Glutamatergic neuron (in vitro differentiated cells): ENCODE results near the gene GNAT3. TPM values are rescaled to one million over a fixed set of nuclear protein-coding genes. Genes with fewer than 3 reads are reported as not detected.
A peak's percentile ranks its signal among the peaks of the same experiment; 100 is the strongest.

Experiments
- DNase-seq: peaks from one replicate; pipeline ENCODE4 v3.0.0; 2022
- H3K27ac Mint-ChIP-seq: one replicate; pipeline ENCODE4 v1.8.0; 2020; ENCODE audit warnings: mild to moderate bottlenecking, mixed read lengths, inconsistent platforms; ENCODE audit not compliant: unreplicated experiment
- H3K27me3 Mint-ChIP-seq: one replicate; pipeline ENCODE4 v1.8.0; 2020; ENCODE audit warnings: mild to moderate bottlenecking, moderate library complexity, mixed read lengths, inconsistent platforms; ENCODE audit not compliant: unreplicated experiment
- H3K36me3 Mint-ChIP-seq: one replicate; pipeline ENCODE4 v1.8.0; 2020; ENCODE audit warnings: mild to moderate bottlenecking, mixed read lengths, inconsistent platforms; ENCODE audit not compliant: unreplicated experiment
- H3K4me1 Mint-ChIP-seq: one replicate; pipeline ENCODE4 v1.8.0; 2020; ENCODE audit warnings: mild to moderate bottlenecking, low read depth, mixed read lengths, inconsistent platforms; ENCODE audit not compliant: unreplicated experiment
- H3K4me3 Mint-ChIP-seq: one replicate; pipeline ENCODE4 v1.8.0; 2020; ENCODE audit warnings: mild to moderate bottlenecking, mixed read lengths, inconsistent platforms; ENCODE audit not compliant: unreplicated experiment
- H3K9me3 Mint-ChIP-seq: one replicate; pipeline ENCODE4 v1.8.0; 2020; ENCODE audit warnings: mild to moderate bottlenecking, moderate library complexity, mixed read lengths, inconsistent platforms; ENCODE audit not compliant: unreplicated experiment
- CTCF ChIP-seq: fragments of 200-600 bp; sonication (generic); IDR thresholded peaks from one replicate; pipeline ENCODE4 v1.5.0; 2021; ENCODE audit not compliant: partially characterized antibody, unreplicated experiment
- total RNA-seq: library from RNA; stranded (reverse); fragmentation: NEBNext Ultra II Directional; extraction: Animal tissue kit (Norgen Biotek cat#: 25700); gene quantifications from one replicate; pipeline ENCODE4 v1.2.1, GENCODE V29; 2021; ENCODE audit not compliant: unreplicated experiment

GNAT3 gene
- total RNA-seq, 1 donor from 2014 or later: 2.0 TPM

- Mint-ChIP-seq H3K4me1 (peaks cover 27% of the 10 kb centered on the region), H3K9me3 (no peaks in the 10 kb centered on the region), H3K27me3 (no peaks in the 10 kb centered on the region), H3K36me3 (no peaks in the 10 kb centered on the region), H3K4me3 (no peak overlapping the region), H3K27ac (peak overlapping the region; percentile 29)
- DNase-seq: no peak
- no peak for TF ChIP-seq CTCF
Measured at GRCh38 chr7:80472491-80473200, 39.2 kb downstream of the GNAT3 start.

DNA sequence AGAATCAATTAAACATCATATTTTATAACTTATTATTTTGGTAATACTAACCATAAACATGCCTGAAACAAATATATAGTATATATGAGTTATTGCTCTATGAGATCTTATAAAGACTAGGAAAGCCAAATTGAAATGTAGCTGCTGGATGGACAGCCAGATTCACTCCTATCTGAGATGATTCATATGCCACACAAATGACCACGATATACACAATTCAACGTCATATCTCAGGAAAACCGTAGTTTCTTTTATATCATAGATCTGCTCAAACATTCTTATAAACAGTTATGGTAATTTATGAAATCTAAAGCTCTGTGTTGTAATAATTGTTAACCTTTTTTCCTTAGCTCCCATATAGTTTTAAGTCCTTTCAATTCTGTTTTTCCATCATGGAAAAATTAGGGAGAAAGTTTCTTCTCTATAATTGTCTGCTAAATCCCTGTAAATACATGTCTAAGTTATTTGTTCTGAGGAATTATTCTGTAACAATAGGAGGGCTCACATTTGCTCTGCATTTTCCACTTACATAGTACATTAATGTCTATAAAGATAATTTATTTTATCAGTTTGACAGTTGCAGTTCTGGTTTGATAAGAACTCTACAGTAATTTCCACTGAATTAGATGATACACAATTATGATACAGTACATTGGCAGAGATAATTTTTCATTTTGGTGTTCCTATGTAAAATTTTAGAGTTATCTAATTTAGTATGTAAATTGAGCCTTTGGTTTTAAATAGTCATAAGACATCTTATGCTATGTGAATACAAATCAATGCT lies 42.7 kb downstream of the GNAT3 start:
- H3K27me3 Mint-ChIP-seq: no peaks in the 10 kb centered on the region
- H3K4me1 Mint-ChIP-seq: peaks cover 28% of the 10 kb centered on the region
- H3K9me3 Mint-ChIP-seq: no peaks in the 10 kb centered on the region
- H3K36me3 Mint-ChIP-seq: no peaks in the 10 kb centered on the region
- DNase-seq: no peak
- H3K27ac Mint-ChIP-seq: no peak overlapping the region
- no peak overlapping the region for H3K4me3 Mint-ChIP-seq
- no peak for TF ChIP-seq CTCF

DNA sequence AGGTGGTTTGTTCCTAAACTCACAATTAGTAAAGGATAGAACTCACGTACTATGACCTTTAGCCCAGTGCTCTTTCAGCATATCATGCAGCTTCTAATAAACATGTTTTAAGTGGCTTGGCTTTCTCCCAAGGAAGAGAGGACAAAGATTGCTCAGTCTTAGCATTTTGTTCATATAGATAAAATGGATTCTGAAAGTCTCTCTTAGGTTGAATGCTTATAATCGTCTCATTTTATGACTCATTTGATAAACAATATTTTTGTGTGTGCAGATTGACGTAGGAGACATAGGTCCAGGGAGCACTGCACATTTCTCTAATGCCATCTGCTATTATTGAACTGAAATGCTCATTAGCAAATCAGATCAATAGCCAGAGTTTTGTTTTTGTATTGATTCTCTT lies 44.8 kb downstream of the GNAT3 start:
- H3K9me3 Mint-ChIP-seq: no peaks in the 10 kb centered on the region
- H3K36me3 Mint-ChIP-seq: no peaks in the 10 kb centered on the region
- DNase-seq: no peak
- H3K4me3 Mint-ChIP-seq: peak overlapping the region; percentile 50
- no peaks in the 10 kb centered on the region for H3K27me3 Mint-ChIP-seq
- TF ChIP-seq CTCF: no peak
- peaks cover 23% of the 10 kb centered on the region for H3K4me1 Mint-ChIP-seq
- peak overlapping the region; percentile 92 for H3K27ac Mint-ChIP-seq

DNA sequence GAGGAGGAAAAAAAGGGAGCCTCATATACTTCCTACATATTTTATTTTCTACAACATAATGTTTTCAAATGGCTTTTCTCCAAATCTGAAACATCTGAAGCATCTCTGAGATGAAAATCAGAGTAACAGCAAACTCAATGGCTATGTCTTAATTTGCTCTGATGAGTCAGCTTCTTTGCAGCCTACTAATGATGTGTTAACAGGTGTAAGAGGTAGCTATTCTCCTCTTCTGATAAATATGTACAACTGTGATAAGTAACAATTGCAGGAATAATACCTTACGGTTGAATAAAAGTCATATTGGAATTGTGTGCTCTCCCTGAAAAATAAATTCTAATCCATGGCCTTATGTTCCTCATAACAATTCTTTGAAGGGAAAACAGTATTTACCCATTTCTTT lies 45.2 kb downstream of the GNAT3 start:
- Mint-ChIP-seq H3K4me1 (peaks cover 20% of the 10 kb centered on the region), H3K36me3 (no peaks in the 10 kb centered on the region), H3K27ac (peak overlapping the region; percentile 92), H3K9me3 (no peaks in the 10 kb centered on the region), H3K27me3 (no peaks in the 10 kb centered on the region), H3K4me3 (no peak overlapping the region)
- no peak for DNase-seq
- TF ChIP-seq CTCF: no peak

DNA sequence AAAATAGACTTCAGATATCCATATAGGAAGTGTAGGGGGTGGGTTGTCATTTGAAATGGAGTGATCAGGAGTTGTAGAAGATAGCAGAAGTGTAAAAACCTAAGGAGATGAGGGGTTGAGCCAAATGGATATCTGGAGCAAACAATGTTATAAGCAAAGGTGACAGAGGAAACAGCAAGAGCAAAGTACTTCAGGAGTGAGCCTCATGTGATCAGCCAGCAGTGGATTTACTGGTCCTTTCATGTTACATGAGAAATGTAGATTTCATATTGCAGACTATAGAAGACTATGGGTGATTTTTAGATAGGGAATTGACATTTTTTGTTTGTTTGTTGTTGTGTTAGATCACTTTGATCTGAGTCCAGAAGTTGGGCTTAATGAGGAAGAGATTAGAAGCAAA lies 47.7 kb downstream of the GNAT3 start:
- peaks cover 20% of the 10 kb centered on the region for H3K4me1 Mint-ChIP-seq
- H3K4me3 Mint-ChIP-seq: no peak overlapping the region
- no peak for DNase-seq
- H3K27me3 Mint-ChIP-seq: peaks cover 2% of the 10 kb centered on the region
- H3K36me3 Mint-ChIP-seq: no peaks in the 10 kb centered on the region
- H3K9me3 Mint-ChIP-seq: peaks cover 2% of the 10 kb centered on the region
- H3K27ac Mint-ChIP-seq: no peak overlapping the region
- TF ChIP-seq CTCF: no peak
